ENCODE data around the gene DEPDC5.

DEPDC5 gene

GRCh38 chr22:31750365-31751284 lies 3.2 kb upstream of the DEPDC5 start:
- TF ChIP-seq CTCF (IDR thresholded peaks at IDR 0.05), result no peak

GRCh38 chr22:31752096-31752847 lies 1.5 kb upstream of the DEPDC5 start:
- no peak for TF ChIP-seq CTCF (IDR thresholded peaks at IDR 0.05)

GRCh38 chr22:31753005-31753633 lies 700 bp upstream of the DEPDC5 start:
- TF ChIP-seq CTCF (IDR thresholded peaks at IDR 0.05), result no peak

GRCh38 chr22:31754813-31755212 lies 994 bp downstream of the DEPDC5 start:
- TF ChIP-seq CTCF (IDR thresholded peaks at IDR 0.05), result no peak

GRCh38 chr22:31757265-31757664 lies 3.4 kb downstream of the DEPDC5 start:
- TF ChIP-seq CTCF (IDR thresholded peaks at IDR 0.05), result no peak

GRCh38 chr22:31764785-31765184 lies 11.0 kb downstream of the DEPDC5 start:
- TF ChIP-seq CTCF (IDR thresholded peaks at IDR 0.05), result no peak

- no peak for TF ChIP-seq CTCF (IDR thresholded peaks at IDR 0.05)
Observed at GRCh38 chr22:31768422-31769059, 14.7 kb downstream of the DEPDC5 start.

Data from LNCAP (cell line).